GM23338 (cell line): ENCODE data around the gene MOCS3. TPM values are rescaled to one million over a fixed set of nuclear protein-coding genes. Genes with fewer than 3 reads are reported as not detected.
A peak's percentile ranks its signal among the peaks of the same experiment; 100 is the strongest.

Source experiments
- ATAC-seq: fragments of 200-7000 bp; cut with Tn5 transposase; 3 replicates; pipeline ENCODE4 v1.9.1; 2020
- DNase-seq: peaks from one replicate; pipeline ENCODE4 v3.0.0-alpha.2; 2015; ENCODE audit warnings: low spot score
- H2AFZ ChIP-seq: fragments of 200-600 bp; sonication (generic); 2 replicates; pipeline ENCODE4 v1.8.0; 2016; ENCODE audit warnings: antibody characterized with exemption, mild to moderate bottlenecking, moderate library complexity
- H3F3A ChIP-seq: fragments of 200-600 bp; sonication (generic); replicated peaks from 2 replicates; pipeline ENCODE4 v1.8.0; 2017; ENCODE audit warnings: antibody characterized with exemption, mixed run types, low read depth
- H3K27ac ChIP-seq: fragments of 200-600 bp; sonication (generic); 2 replicates; pipeline ENCODE4 v1.6.1; 2016; ENCODE audit warnings: low read depth
- H3K27me3 ChIP-seq: fragments of 200-600 bp; sonication (generic); 2 replicates; pipeline ENCODE4 v1.8.0; 2016; ENCODE audit warnings: mild to moderate bottlenecking, mixed run types, moderate library complexity; ENCODE audit not compliant: insufficient read depth
- H3K36me3 ChIP-seq: fragments of 200-600 bp; sonication (generic); 2 replicates; pipeline ENCODE4 v1.8.0; 2016; ENCODE audit warnings: mild to moderate bottlenecking; ENCODE audit not compliant: insufficient read depth
- H3K4me1 ChIP-seq: fragments of 200-600 bp; sonication (generic); 2 replicates; pipeline ENCODE4 v1.8.0; 2016; ENCODE audit warnings: mild to moderate bottlenecking, moderate library complexity; ENCODE audit not compliant: insufficient read depth
- H3K4me2 ChIP-seq: fragments of 200-600 bp; sonication (generic); 2 replicates; pipeline ENCODE4 v1.7.1; 2017; ENCODE audit warnings: mixed run types
- H3K4me3 ChIP-seq: fragments of 200-600 bp; sonication (generic); 2 replicates; pipeline ENCODE4 v1.6.1; 2016; ENCODE audit warnings: mixed run types
- H3K79me2 ChIP-seq: fragments of 200-600 bp; sonication (generic); replicated peaks from 2 replicates; pipeline ENCODE4 v1.8.0; 2017; ENCODE audit warnings: mild to moderate bottlenecking; ENCODE audit not compliant: insufficient read depth
- H3K9me2 ChIP-seq: fragments of 200-600 bp; sonication (generic); 2 replicates; pipeline ENCODE4 v1.8.0; 2017; ENCODE audit not compliant: insufficient read depth
- H4K20me1 ChIP-seq: fragments of 200-600 bp; sonication (generic); replicated peaks from 2 replicates; pipeline ENCODE4 v1.8.0; 2017; ENCODE audit warnings: mild to moderate bottlenecking; ENCODE audit not compliant: insufficient read depth
- H3K27ac Mint-ChIP-seq: 2 replicates; pipeline ENCODE4 v1.8.0; 2020; ENCODE audit warnings: inconsistent platforms, mild to moderate bottlenecking, moderate library complexity, mixed read lengths
- H3K27me3 Mint-ChIP-seq: 3 replicates; pipeline ENCODE4 v1.8.0; 2022; ENCODE audit warnings: low read depth, mild to moderate bottlenecking, moderate library complexity, mixed read lengths, inconsistent platforms; ENCODE audit not compliant: insufficient read depth, poor library complexity
- H3K36me3 Mint-ChIP-seq: 3 replicates; pipeline ENCODE4 v1.8.0; 2021; ENCODE audit warnings: low read depth, mild to moderate bottlenecking, inconsistent platforms, moderate library complexity, mixed read lengths
- H3K4me1 Mint-ChIP-seq: 3 replicates; pipeline ENCODE4 v1.8.0; 2020; ENCODE audit warnings: mild to moderate bottlenecking, inconsistent platforms, mixed read lengths
- H3K4me3 Mint-ChIP-seq: 3 replicates; pipeline ENCODE4 v1.8.0; 2021; ENCODE audit warnings: moderate library complexity, mild to moderate bottlenecking, inconsistent platforms, mixed read lengths
- H3K9me3 Mint-ChIP-seq: 3 replicates; pipeline ENCODE4 v1.8.0; 2020; ENCODE audit warnings: moderate library complexity, mild to moderate bottlenecking, inconsistent platforms, mixed read lengths
- CREB1 ChIP-seq: fragments of 250-450 bp; sonication (Bioruptor Pico); IDR thresholded peaks from 2 replicates; pipeline ENCODE4 v1.5.0; 2020; ENCODE audit warnings: low read depth, mild to moderate bottlenecking, moderate library complexity
- EZH2 ChIP-seq: fragments of 200-600 bp; sonication (generic); IDR thresholded peaks from one replicate; pipeline ENCODE4 v1.8.0; 2017; ENCODE audit warnings: antibody characterized with exemption, mild to moderate bottlenecking, low read depth; ENCODE audit not compliant: unreplicated experiment
- EZH2phosphoT487 ChIP-seq: fragments of 200-600 bp; sonication (generic); IDR thresholded peaks from one replicate; pipeline ENCODE4 v1.8.1; 2018; ENCODE audit warnings: antibody characterized with exemption; ENCODE audit not compliant: unreplicated experiment
- JUNB ChIP-seq: IDR thresholded peaks from one replicate; pipeline ENCODE4 v1.6.1; 2016; ENCODE audit warnings: antibody characterized with exemption; ENCODE audit not compliant: unreplicated experiment
- POLR2AphosphoS5 ChIP-seq: IDR thresholded peaks from 2 replicates; pipeline ENCODE4 v1.6.1; 2016; ENCODE audit warnings: antibody characterized with exemption, low read depth
- REST ChIP-seq: IDR thresholded peaks from one replicate; pipeline ENCODE4 v1.6.1; 2018; ENCODE audit warnings: antibody characterized with exemption; ENCODE audit not compliant: unreplicated experiment
- STAT1 ChIP-seq: IDR thresholded peaks from one replicate; pipeline ENCODE4 v1.6.1; 2016; ENCODE audit warnings: antibody characterized with exemption; ENCODE audit not compliant: unreplicated experiment
- ZNF114 ChIP-seq: fragments of 250-450 bp; sonication (Bioruptor Pico); IDR thresholded peaks from 2 replicates; pipeline ENCODE4 v1.5.0; 2020; ENCODE audit warnings: mild to moderate bottlenecking, moderate library complexity
- polyA plus RNA-seq: library from polyadenylated mRNA; unstranded; fragments of >200 nt; fragmentation: Nextera tagmentation; extraction: Ambion mirVana; gene quantifications from 2 replicates; pipeline ENCODE4 v1.2.1, GENCODE V29; 2016
- total RNA-seq: library from RNA; depleted of rRNA; stranded (reverse); fragments of >200 nt; shearing (Covaris generic); gene quantifications from 2 replicates; pipeline ENCODE4 v1.2.3, GENCODE V29; 2014
- TF ChIP-seq, protein P1 (sequence below): IDR thresholded peaks from 2 replicates; pipeline ENCODE4 v1.6.1; 2016; ENCODE audit warnings: antibody characterized with exemption
- TF ChIP-seq, protein P2 (sequence below): fragments of 250-450 bp; sonication (Bioruptor Pico); IDR thresholded peaks from 2 replicates; pipeline ENCODE4 v1.5.0; 2020; ENCODE audit warnings: mild to moderate bottlenecking, moderate library complexity

MOCS3 gene
- total and polyA plus RNA-seq, 2 experiments from 2014 or later, result 2.2 to 9.1 TPM

GRCh38 chr20:50931306-50932015 is 27.2 kb upstream of the MOCS3 start, which contains the start of gene ADNP (continued):
- TF ChIP-seq, protein P1, sequence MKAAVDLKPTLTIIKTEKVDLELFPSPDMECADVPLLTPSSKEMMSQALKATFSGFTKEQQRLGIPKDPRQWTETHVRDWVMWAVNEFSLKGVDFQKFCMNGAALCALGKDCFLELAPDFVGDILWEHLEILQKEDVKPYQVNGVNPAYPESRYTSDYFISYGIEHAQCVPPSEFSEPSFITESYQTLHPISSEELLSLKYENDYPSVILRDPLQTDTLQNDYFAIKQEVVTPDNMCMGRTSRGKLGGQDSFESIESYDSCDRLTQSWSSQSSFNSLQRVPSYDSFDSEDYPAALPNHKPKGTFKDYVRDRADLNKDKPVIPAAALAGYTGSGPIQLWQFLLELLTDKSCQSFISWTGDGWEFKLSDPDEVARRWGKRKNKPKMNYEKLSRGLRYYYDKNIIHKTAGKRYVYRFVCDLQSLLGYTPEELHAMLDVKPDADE, result no peak
- TF ChIP-seq, protein P2, sequence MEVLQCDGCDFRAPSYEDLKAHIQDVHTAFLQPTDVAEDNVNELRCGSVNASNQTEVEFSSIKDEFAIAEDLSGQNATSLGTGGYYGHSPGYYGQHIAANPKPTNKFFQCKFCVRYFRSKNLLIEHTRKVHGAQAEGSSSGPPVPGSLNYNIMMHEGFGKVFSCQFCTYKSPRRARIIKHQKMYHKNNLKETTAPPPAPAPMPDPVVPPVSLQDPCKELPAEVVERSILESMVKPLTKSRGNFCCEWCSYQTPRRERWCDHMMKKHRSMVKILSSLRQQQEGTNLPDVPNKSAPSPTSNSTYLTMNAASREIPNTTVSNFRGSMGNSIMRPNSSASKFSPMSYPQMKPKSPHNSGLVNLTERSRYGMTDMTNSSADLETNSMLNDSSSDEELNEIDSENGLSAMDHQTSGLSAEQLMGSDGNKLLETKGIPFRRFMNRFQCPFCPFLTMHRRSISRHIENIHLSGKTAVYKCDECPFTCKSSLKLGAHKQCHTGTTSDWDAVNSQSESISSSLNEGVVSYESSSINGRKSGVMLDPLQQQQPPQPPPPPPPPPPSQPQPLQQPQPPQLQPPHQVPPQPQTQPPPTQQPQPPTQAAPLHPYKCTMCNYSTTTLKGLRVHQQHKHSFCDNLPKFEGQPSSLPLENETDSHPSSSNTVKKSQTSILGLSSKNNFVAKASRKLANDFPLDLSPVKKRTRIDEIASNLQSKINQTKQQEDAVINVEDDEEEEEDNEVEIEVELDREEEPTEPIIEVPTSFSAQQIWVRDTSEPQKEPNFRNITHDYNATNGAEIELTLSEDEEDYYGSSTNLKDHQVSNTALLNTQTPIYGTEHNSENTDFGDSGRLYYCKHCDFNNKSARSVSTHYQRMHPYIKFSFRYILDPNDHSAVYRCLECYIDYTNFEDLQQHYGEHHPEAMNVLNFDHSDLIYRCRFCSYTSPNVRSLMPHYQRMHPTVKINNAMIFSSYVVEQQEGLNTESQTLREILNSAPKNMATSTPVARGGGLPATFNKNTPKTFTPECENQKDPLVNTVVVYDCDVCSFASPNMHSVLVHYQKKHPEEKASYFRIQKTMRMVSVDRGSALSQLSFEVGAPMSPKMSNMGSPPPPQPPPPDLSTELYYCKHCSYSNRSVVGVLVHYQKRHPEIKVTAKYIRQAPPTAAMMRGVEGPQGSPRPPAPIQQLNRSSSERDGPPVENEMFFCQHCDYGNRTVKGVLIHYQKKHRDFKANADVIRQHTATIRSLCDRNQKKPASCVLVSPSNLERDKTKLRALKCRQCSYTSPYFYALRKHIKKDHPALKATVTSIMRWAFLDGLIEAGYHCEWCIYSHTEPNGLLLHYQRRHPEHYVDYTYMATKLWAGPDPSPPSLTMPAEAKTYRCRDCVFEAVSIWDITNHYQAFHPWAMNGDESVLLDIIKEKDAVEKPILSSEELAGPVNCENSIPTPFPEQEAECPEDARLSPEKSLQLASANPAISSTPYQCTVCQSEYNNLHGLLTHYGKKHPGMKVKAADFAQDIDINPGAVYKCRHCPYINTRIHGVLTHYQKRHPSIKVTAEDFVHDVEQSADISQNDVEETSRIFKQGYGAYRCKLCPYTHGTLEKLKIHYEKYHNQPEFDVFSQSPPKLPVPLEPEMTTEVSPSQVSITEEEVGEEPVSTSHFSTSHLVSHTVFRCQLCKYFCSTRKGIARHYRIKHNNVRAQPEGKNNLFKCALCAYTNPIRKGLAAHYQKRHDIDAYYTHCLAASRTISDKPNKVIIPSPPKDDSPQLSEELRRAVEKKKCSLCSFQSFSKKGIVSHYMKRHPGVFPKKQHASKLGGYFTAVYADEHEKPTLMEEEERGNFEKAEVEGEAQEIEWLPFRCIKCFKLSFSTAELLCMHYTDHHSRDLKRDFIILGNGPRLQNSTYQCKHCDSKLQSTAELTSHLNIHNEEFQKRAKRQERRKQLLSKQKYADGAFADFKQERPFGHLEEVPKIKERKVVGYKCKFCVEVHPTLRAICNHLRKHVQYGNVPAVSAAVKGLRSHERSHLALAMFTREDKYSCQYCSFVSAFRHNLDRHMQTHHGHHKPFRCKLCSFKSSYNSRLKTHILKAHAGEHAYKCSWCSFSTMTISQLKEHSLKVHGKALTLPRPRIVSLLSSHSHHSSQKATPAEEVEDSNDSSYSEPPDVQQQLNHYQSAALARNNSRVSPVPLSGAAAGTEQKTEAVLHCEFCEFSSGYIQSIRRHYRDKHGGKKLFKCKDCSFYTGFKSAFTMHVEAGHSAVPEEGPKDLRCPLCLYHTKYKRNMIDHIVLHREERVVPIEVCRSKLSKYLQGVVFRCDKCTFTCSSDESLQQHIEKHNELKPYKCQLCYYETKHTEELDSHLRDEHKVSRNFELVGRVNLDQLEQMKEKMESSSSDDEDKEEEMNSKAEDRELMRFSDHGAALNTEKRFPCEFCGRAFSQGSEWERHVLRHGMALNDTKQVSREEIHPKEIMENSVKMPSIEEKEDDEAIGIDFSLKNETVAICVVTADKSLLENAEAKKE, result 0 out of 2 replicates have a peak, but pooled peaks have one; percentile 43
- TF ChIP-seq EZH2 (no peak), EZH2phosphoT487 (no peak), CREB1 (peak; percentile 88), POLR2AphosphoS5 (peak; percentile 67)

DNA sequence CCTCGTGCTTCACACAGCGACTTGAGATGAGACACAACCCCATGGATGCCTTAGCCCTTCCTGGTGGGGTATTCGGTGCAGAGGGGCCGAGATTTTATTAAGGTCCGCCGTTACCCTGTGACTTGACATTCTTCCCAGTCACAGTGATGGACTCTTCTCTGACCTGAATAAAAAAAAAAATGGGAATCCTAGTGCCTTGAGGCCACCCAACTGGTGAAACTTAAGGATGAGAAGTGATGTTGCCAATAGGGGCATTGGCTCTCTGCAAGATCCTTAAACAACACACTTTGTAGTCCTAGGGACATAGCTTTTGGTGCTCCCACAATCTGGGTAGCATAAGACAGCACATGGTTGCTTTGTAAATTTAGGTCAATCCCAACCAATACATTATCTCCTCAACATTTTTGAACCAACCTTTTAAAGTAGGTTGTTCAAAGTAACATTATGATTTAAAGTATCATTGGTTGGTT is 26.6 kb upstream of the MOCS3 start:
- no peaks in the 10 kb centered on the region for H3K27me3 ChIP-seq
- peak overlapping the region; percentile 95 for H3K27ac Mint-ChIP-seq
- peaks cover 26% of the 10 kb centered on the region for H3K4me1 ChIP-seq
- peaks cover 31% of the 10 kb centered on the region for H3K79me2 ChIP-seq
- H3K4me2 ChIP-seq, result peak overlapping the region; percentile 42; the same call in 1 of the 2 replicates
- H3F3A ChIP-seq, result 0 out of 2 replicates have a peak, but pooled peaks cover 7% of the 10 kb centered on the region
- H3K9me2 ChIP-seq, result no peaks in the 10 kb centered on the region
- peaks cover 32% of the 10 kb centered on the region for H3K4me1 Mint-ChIP-seq
- H3K36me3 ChIP-seq, result peaks cover 16% of the 10 kb centered on the region; the same call in 1 of the 2 replicates
- H4K20me1 ChIP-seq, result peaks cover 20% of the 10 kb centered on the region
- peak overlapping the region; percentile 99 for H3K27ac ChIP-seq
- DNase-seq (no peak), ATAC-seq (no peak)
- H2AFZ ChIP-seq, result no peak overlapping the region
- H3K27me3 Mint-ChIP-seq, result peaks cover 18% of the 10 kb centered on the region
- peak overlapping the region; percentile 63 for H3K4me3 Mint-ChIP-seq
- peaks cover 78% of the 10 kb centered on the region for H3K36me3 Mint-ChIP-seq
- peaks cover 7% of the 10 kb centered on the region; the same call in 2 of the 3 replicates for H3K9me3 Mint-ChIP-seq
- peak overlapping the region; percentile 48; the same call in 1 of the 2 replicates for H3K4me3 ChIP-seq
- TF ChIP-seq EZH2phosphoT487 (no peak), JUNB (no peak), STAT1 (no peak), REST (no peak), EZH2 (no peak), ZNF114 (no peak)
- TF ChIP-seq, protein P1, result no peak
